ENCODE results near the gene MYBPC2.

MYBPC2 gene

GRCh38 chr19:50500753-50501151, 68.1 kb downstream of the MYBPC2 start:
- no peak for DNase-seq (ENCODE audit: low spot score)

GRCh38 chr19:50501186-50501567, 68.5 kb downstream of the MYBPC2 start:
- DNase-seq (ENCODE audit: low spot score) = no peak

- no peak for DNase-seq (ENCODE audit: low spot score)
These were observed 69.1 kb downstream of the MYBPC2 start for GRCh38 chr19:50501568-50502475.

- no peak for DNase-seq (ENCODE audit: low spot score)
These were observed 73.3 kb downstream of the MYBPC2 start for GRCh38 chr19:50505856-50506611.

- DNase-seq (ENCODE audit: low spot score) = no peak
These were observed 74.0 kb downstream of the MYBPC2 start for GRCh38 chr19:50506700-50507099.

- no peak for DNase-seq (ENCODE audit: low spot score)
These were observed 74.7 kb downstream of the MYBPC2 start for GRCh38 chr19:50507376-50507775.

GRCh38 chr19:50508843-50509190, 76.1 kb downstream of the MYBPC2 start:
- DNase-seq (ENCODE audit: low spot score) = no peak

GRCh38 chr19:50509366-50509765, 76.7 kb downstream of the MYBPC2 start:
- DNase-seq (ENCODE audit: low spot score) = no peak

GRCh38 chr19:50510121-50510670, 77.5 kb downstream of the MYBPC2 start:
- no peak for DNase-seq (ENCODE audit: low spot score)

GRCh38 chr19:50510700-50511068, 78.0 kb downstream of the MYBPC2 start:
- DNase-seq (ENCODE audit: low spot score) = no peak

- DNase-seq (ENCODE audit: low spot score) = peak; percentile 98
These were observed 78.6 kb downstream of the MYBPC2 start, which contains the start of gene JOSD2 for GRCh38 chr19:50511069-50511822. JOSD2 (minus strand) TSS chr19:50511191; CDS start chr19:50510431, 760 bp downstream.

- no peak for DNase-seq (ENCODE audit: low spot score)
These were observed 79.7 kb downstream of the MYBPC2 start for GRCh38 chr19:50512112-50512998.

- DNase-seq (ENCODE audit: low spot score) = no peak
These were observed 80.5 kb downstream of the MYBPC2 start for GRCh38 chr19:50512999-50513745.

GRCh38 chr19:50513746-50514345, 81.2 kb downstream of the MYBPC2 start, which contains the start of gene ASPDH:
ASPDH (minus strand) TSS chr19:50513913; CDS start chr19:50513823, 90 bp downstream.
- no peak for DNase-seq (ENCODE audit: low spot score)

GRCh38 chr19:50514346-50515167, 81.9 kb downstream of the MYBPC2 start:
- DNase-seq (ENCODE audit: low spot score) = no peak

- DNase-seq (ENCODE audit: low spot score) = no peak
These were observed 82.5 kb downstream of the MYBPC2 start for GRCh38 chr19:50515168-50515561.
